Kasumi-1 (cell line): ENCODE measurements around the gene DDX3Y.

ENCODE experiments used
- DNase-seq, 2 experiments: peaks; one replicate each; lab custom pipeline; 2025; lab: John Stamatoyannopoulos, UW

The DDX3Y gene

GRCh38 chrY:12904618-12905516 lies at the start of gene DDX3Y:
Gene DDX3Y (plus strand): TSS chrY:12904868. CDS start chrY:12904937, 69 bp downstream.
- no peak for DNase-seq

- DNase-seq: no peak
Measured at GRCh38 chrY:12855791-12856275, 48.8 kb upstream of the DDX3Y start.

GRCh38 chrY:12867960-12868359 lies 36.7 kb upstream of the DDX3Y start:
- no peak for DNase-seq

DNA sequence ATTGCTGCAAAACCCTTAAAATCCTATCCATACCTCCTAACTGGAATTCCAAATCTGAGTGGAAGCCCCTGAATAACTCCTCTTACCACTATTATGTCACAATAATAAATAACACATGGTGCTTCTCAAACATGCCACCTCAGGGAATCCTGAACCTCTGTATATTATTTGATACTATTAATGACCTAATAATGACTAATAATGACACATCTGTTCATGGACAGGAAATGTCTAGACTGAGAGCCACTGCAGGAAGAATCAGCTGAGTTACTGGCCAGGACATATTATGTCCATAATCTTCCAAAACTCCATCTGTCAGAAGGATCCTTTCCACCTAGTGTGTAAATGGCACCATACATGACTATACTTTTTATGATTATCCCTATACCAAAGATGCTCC lies 7.7 kb upstream of the DDX3Y start:
- no peak for DNase-seq

DNA sequence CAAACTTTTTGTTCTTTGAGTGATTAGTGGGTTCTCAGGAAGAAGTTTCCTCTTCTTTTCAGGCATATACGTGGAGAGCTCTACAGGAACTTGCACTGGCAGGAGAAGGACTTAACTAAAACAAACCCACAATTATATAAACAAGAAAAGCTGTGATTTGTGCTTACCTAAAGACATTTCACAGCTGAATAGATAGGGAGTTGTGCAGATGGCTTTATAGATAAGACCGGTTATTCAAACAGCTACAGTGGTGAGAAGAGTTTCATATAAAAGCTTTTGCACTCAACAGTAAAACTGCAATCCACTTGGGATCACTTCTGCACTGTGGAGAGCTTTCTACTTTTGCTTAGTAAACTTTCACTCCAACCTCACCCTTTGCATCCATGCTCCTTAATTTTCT lies 6.1 kb upstream of the DDX3Y start:
- DNase-seq: no peak

- no peak for DNase-seq
Measured at GRCh38 chrY:12905517-12905872, 827 bp downstream of the DDX3Y start.

- no peak for DNase-seq
Measured at GRCh38 chrY:12905895-12906294, 1.2 kb downstream of the DDX3Y start.

DNA sequence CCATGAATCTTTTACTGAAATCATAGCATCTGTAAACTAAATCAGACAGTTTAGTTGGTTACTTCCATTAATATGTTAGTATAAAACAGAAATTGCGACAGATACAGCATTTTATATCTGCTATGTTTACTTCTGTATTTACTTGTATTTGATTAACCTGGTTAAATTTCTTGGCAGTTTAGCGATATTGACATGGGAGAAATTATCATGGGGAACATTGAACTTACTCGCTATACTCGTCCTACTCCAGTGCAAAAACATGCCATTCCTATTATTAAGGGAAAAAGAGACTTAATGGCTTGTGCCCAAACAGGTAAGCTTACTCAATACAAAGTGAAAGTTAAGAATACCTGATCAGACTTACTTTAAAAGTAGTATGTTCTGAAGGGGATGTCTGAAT lies 8.9 kb downstream of the DDX3Y start:
- DNase-seq: no peak

GRCh38 chrY:12928043-12928442 lies 23.4 kb downstream of the DDX3Y start:
- DNase-seq: no peak

DNA sequence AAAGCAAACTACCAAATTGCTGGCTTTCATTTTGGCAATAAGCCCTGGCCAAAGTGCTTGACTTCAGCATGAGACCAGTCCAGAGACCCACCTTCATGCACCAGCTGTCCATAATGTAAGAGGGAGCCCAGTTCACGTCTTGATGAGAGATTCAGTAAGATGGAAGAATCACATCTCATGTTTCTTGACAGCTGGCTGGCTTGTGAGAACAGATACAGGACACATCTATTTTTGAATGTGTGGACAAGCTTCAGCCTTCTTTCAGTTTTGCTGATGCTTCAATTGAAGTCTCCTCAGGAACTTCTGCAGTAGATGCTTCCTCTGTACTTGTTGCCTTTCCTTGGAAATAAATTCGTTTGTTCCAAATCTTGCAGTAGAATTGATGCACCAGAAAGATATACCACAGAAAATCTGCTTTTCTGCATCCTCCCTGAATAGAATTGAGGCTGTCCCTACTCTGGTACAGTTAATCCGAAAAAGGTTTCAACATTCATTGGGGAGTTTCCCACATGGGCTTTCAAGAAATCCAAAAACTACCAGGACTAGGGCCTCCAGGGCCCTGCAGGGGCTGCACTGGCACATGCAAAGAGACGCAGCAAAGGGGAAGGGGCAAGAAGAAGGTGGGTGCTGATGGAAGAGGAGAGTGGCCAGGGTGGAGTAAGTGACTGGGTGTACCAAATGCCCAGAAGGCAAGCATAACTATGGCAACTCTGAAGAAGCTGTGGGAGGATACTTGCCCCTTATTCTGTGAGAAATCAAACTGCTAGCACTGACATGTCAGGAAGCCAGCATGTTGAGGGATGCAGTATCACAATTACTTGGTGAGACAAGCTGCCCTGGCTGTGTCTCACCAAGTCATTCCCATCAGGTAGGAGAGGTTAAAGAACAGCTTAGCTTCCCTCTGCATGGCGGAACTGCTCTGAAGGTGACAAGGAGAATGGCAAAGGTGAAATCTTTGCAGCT lies 37.3 kb downstream of the DDX3Y start:
- DNase-seq: no peak
